Measurements from ENCODE around the gene NENF.

NENF gene

GRCh38 chr1:212490276-212490675, 57.6 kb downstream of the NENF start:
- no peak for DNase-seq (ENCODE audit: low read depth, low spot score)

GRCh38 chr1:212491454-212491853, 58.7 kb downstream of the NENF start:
- no peak for DNase-seq (ENCODE audit: low read depth, low spot score)
- no peak overlapping the region for H3K4me3 ChIP-seq (ENCODE audit: low read length)

More at GRCh38 chr1:212490276-212490675, 57.6 kb downstream of the NENF start:
- no peak overlapping the region for H3K4me3 ChIP-seq (ENCODE audit: low read length)

All from Jurkat, Clone E6-1 (cell line).